Choroid plexus epithelial cell (primary cell): Measurements from ENCODE around the gene KLF13.

Experiments used
- DNase-seq: peaks from one replicate; pipeline ENCODE4 v3.0.0-alpha.2; 2010; ENCODE audit warnings: low read depth
- H3K4me3 ChIP-seq: 2 replicates; pipeline ENCODE4 v1.5.1; 2011; ENCODE audit warnings: low read depth, mild to moderate bottlenecking, control low read depth, low read length, moderate library complexity
- CTCF ChIP-seq: conservative IDR thresholded peaks from 2 replicates; pipeline ENCODE4 v1.5.1; 2011; ENCODE audit warnings: low read depth, mild to moderate bottlenecking, control low read depth, inconsistent platforms, low read length, moderate library complexity

Gene KLF13

GRCh38 chr15:31300981-31301672 is 25.5 kb upstream of the KLF13 start:
- DNase-seq: no peak
- TF ChIP-seq CTCF: no peak
- no peak overlapping the region for H3K4me3 ChIP-seq

GRCh38 chr15:31301673-31301990 is 25.0 kb upstream of the KLF13 start:
- no peak for DNase-seq
- H3K4me3 ChIP-seq: no peak overlapping the region
- no peak for TF ChIP-seq CTCF

- no peak overlapping the region for H3K4me3 ChIP-seq
- no peak for TF ChIP-seq CTCF
- DNase-seq: no peak
Observed at GRCh38 chr15:31302029-31302657, 24.5 kb upstream of the KLF13 start.

GRCh38 chr15:31302778-31303725 is 23.6 kb upstream of the KLF13 start:
- TF ChIP-seq CTCF: no peak
- DNase-seq: no peak
- no peak overlapping the region for H3K4me3 ChIP-seq

- no peak overlapping the region for H3K4me3 ChIP-seq
- DNase-seq: peak; percentile 33
- TF ChIP-seq CTCF: no peak
Observed at GRCh38 chr15:31303726-31304648, 22.6 kb upstream of the KLF13 start.

- no peak overlapping the region for H3K4me3 ChIP-seq
- DNase-seq: peak; percentile 28
- no peak for TF ChIP-seq CTCF
Observed at GRCh38 chr15:31304751-31305365, 21.8 kb upstream of the KLF13 start.
